ENCODE measurements around the gene ULK2.

Gene ULK2

GRCh38 chr17:19743101-19744100, 124.3 kb downstream of the ULK2 start:
- Histone ChIP-seq H3K36me3 (no peaks in the 10 kb centered on the region), H3K9ac (no peak overlapping the region), H3K9me3 (no peaks in the 10 kb centered on the region), H3K4me1 (peaks cover 10% of the 10 kb centered on the region; the same call in 1 of the 2 replicates), H3K4me3 (no peak overlapping the region), H4K20me1 (no peaks in the 10 kb centered on the region), H3K27me3 (no peaks in the 10 kb centered on the region), H3K27ac (no peak overlapping the region), H3K4me2 (no peak overlapping the region)
- TF ChIP-seq Cebpa-rat (IDR thresholded peaks at IDR 0.05) = no peak

- H3K27ac ChIP-seq = no peak overlapping the region
- no peak for TF ChIP-seq Cebpa-rat (IDR thresholded peaks at IDR 0.05)
- H3K27me3 ChIP-seq = no peaks in the 10 kb centered on the region
- H3K4me1 ChIP-seq = peaks cover 10% of the 10 kb centered on the region; the same call in 1 of the 2 replicates
- no peak overlapping the region for H3K4me3 ChIP-seq
- H3K4me2 ChIP-seq = no peak overlapping the region
- H3K9ac ChIP-seq = no peak overlapping the region
- no peaks in the 10 kb centered on the region for H4K20me1 ChIP-seq
- no peaks in the 10 kb centered on the region for H3K36me3 ChIP-seq
- no peaks in the 10 kb centered on the region for H3K9me3 ChIP-seq
These were observed 125.2 kb downstream of the ULK2 start for GRCh38 chr17:19742495-19742894.

GRCh38 chr17:19741832-19742457, 125.8 kb downstream of the ULK2 start:
- no peak overlapping the region for H3K4me3 ChIP-seq
- no peaks in the 10 kb centered on the region for H3K36me3 ChIP-seq
- H3K4me2 ChIP-seq = no peak overlapping the region
- H3K9ac ChIP-seq = no peak overlapping the region
- no peaks in the 10 kb centered on the region for H4K20me1 ChIP-seq
- no peak for TF ChIP-seq Cebpa-rat (IDR thresholded peaks at IDR 0.05)
- H3K9me3 ChIP-seq = no peaks in the 10 kb centered on the region
- no peak overlapping the region for H3K27ac ChIP-seq
- H3K27me3 ChIP-seq = no peaks in the 10 kb centered on the region
- H3K4me1 ChIP-seq = peaks cover 10% of the 10 kb centered on the region; the same call in 1 of the 2 replicates

GRCh38 chr17:19740933-19741332, 126.8 kb downstream of the ULK2 start:
- Histone ChIP-seq H3K9me3 (no peaks in the 10 kb centered on the region), H3K4me1 (peaks cover 10% of the 10 kb centered on the region; the same call in 1 of the 2 replicates)

GRCh38 chr17:19739241-19740201, 128.2 kb downstream of the ULK2 start:
- H3K4me2 ChIP-seq = no peak overlapping the region
- H3K27ac ChIP-seq = no peak overlapping the region
- TF ChIP-seq Cebpa-rat (IDR thresholded peaks at IDR 0.05) = no peak
- no peaks in the 10 kb centered on the region for H3K36me3 ChIP-seq
- no peaks in the 10 kb centered on the region for H4K20me1 ChIP-seq
- no peaks in the 10 kb centered on the region for H3K27me3 ChIP-seq
- no peak overlapping the region for H3K9ac ChIP-seq
- H3K4me1 ChIP-seq = 0 out of 2 replicates have a peak, but pooled peaks cover 4% of the 10 kb centered on the region
- H3K9me3 ChIP-seq = no peaks in the 10 kb centered on the region
- no peak overlapping the region for H3K4me3 ChIP-seq

More at GRCh38 chr17:19740933-19741332, 126.8 kb downstream of the ULK2 start:
- Histone ChIP-seq H3K27me3 (no peaks in the 10 kb centered on the region), H3K9ac (no peak overlapping the region), H3K27ac (no peak overlapping the region), H4K20me1 (no peaks in the 10 kb centered on the region), H3K4me2 (no peak overlapping the region), H3K36me3 (no peaks in the 10 kb centered on the region), H3K4me3 (no peak overlapping the region)
- TF ChIP-seq Cebpa-rat (IDR thresholded peaks at IDR 0.05) = no peak

GRCh38 chr17:19738757-19739156, 129.0 kb downstream of the ULK2 start:
- Histone ChIP-seq H3K36me3 (no peaks in the 10 kb centered on the region), H3K9ac (no peak overlapping the region), H3K9me3 (no peaks in the 10 kb centered on the region), H3K4me2 (no peak overlapping the region), H3K4me1 (no peaks in the 10 kb centered on the region), H4K20me1 (no peaks in the 10 kb centered on the region), H3K27me3 (no peaks in the 10 kb centered on the region), H3K27ac (no peak overlapping the region), H3K4me3 (no peak overlapping the region)
- no peak for TF ChIP-seq Cebpa-rat (IDR thresholded peaks at IDR 0.05)

GRCh38 chr17:19738073-19738449, 129.7 kb downstream of the ULK2 start:
- H3K9ac ChIP-seq = no peak overlapping the region
- H3K4me1 ChIP-seq = no peaks in the 10 kb centered on the region
- H3K27ac ChIP-seq = no peak overlapping the region
- H4K20me1 ChIP-seq = no peaks in the 10 kb centered on the region
- no peak overlapping the region for H3K4me2 ChIP-seq
- no peaks in the 10 kb centered on the region for H3K27me3 ChIP-seq
- TF ChIP-seq Cebpa-rat (IDR thresholded peaks at IDR 0.05) = no peak
- H3K4me3 ChIP-seq = no peak overlapping the region
- no peaks in the 10 kb centered on the region for H3K9me3 ChIP-seq
- no peaks in the 10 kb centered on the region for H3K36me3 ChIP-seq

- Histone ChIP-seq H3K9ac (no peak overlapping the region), H3K27ac (no peak overlapping the region)
These were observed 130.2 kb downstream of the ULK2 start for GRCh38 chr17:19737305-19738072.

GRCh38 chr17:19736071-19736470, 131.7 kb downstream of the ULK2 start:
- Histone ChIP-seq H4K20me1 (no peaks in the 10 kb centered on the region), H3K4me1 (no peaks in the 10 kb centered on the region), H3K9me3 (no peaks in the 10 kb centered on the region), H3K27ac (no peak overlapping the region), H3K4me3 (no peak overlapping the region), H3K36me3 (no peaks in the 10 kb centered on the region), H3K27me3 (no peaks in the 10 kb centered on the region), H3K4me2 (no peak overlapping the region), H3K9ac (no peak overlapping the region)
- no peak for TF ChIP-seq Cebpa-rat (IDR thresholded peaks at IDR 0.05)

More at GRCh38 chr17:19737305-19738072, 130.2 kb downstream of the ULK2 start:
- no peak for TF ChIP-seq Cebpa-rat (IDR thresholded peaks at IDR 0.05)
- Histone ChIP-seq H3K9me3 (no peaks in the 10 kb centered on the region), H3K4me3 (no peak overlapping the region), H4K20me1 (no peaks in the 10 kb centered on the region), H3K4me1 (no peaks in the 10 kb centered on the region), H3K27me3 (no peaks in the 10 kb centered on the region), H3K4me2 (no peak overlapping the region), H3K36me3 (no peaks in the 10 kb centered on the region)

All from BLaER1 (cell line).